ENCODE data around the gene MRPL46.

DNA sequence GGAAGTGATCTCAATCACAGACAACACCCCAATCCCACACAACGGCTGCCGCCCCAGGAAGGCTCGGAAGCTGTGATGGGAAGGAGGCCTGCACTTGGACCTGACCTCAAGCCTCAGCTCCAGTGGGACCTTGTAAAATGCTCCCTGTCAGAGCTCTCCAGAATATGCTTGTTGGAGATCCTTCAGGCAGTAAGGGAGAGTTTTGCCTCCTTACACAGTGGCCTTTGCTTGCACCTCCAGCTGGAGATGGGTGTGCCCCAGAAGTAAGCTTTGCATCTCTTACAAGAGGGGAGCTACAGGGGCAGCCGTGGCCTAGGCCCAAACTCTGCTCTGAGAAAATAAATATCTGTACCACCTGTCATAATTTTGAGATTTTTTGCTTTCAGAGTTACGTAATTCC is 10.7 kb upstream of the MRPL46 start:
- no peak for TF ChIP-seq POLR2A (IDR thresholded peaks at IDR 0.05; ENCODE audit: low read depth, low read length)
- TF ChIP-seq, protein P1, sequence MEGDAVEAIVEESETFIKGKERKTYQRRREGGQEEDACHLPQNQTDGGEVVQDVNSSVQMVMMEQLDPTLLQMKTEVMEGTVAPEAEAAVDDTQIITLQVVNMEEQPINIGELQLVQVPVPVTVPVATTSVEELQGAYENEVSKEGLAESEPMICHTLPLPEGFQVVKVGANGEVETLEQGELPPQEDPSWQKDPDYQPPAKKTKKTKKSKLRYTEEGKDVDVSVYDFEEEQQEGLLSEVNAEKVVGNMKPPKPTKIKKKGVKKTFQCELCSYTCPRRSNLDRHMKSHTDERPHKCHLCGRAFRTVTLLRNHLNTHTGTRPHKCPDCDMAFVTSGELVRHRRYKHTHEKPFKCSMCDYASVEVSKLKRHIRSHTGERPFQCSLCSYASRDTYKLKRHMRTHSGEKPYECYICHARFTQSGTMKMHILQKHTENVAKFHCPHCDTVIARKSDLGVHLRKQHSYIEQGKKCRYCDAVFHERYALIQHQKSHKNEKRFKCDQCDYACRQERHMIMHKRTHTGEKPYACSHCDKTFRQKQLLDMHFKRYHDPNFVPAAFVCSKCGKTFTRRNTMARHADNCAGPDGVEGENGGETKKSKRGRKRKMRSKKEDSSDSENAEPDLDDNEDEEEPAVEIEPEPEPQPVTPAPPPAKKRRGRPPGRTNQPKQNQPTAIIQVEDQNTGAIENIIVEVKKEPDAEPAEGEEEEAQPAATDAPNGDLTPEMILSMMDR (conservative IDR thresholded peaks at IDR 0.05; ENCODE audit: low read depth, low read length) = no peak
- no peak for TF ChIP-seq MAZ (IDR thresholded peaks at IDR 0.05; ENCODE audit: borderline replicate concordance, low read depth, low read length)
- TF ChIP-seq RFX5 (IDR thresholded peaks at IDR 0.05; ENCODE audit: low read depth, low read length) = no peak
- no peak for TF ChIP-seq MXI1 (IDR thresholded peaks at IDR 0.05; ENCODE audit: borderline replicate concordance, low read depth, low read length)
- TF ChIP-seq RAD21 (IDR thresholded peaks at IDR 0.05; ENCODE audit: low read length) = no peak
- no peak for TF ChIP-seq FOS (IDR thresholded peaks at IDR 0.05; ENCODE audit: low read depth, low read length)
